A549 (cell line): ENCODE results near the gene GFPT1. TPM values are rescaled to one million over a fixed set of nuclear protein-coding genes. Genes with fewer than 3 reads are reported as not detected.

Experiments used
- ATAC-seq, 2 experiments: fragments of 200-7000 bp in 1 of 2; fragments of >200 bp in 1 of 2; cut with Nextera tagmentation in 1 of 2; cut with Tn5 transposase in 1 of 2; 3 replicates each; pipeline versions ENCODE4 v1.8.0 to v1.9.1; 2018 to 2020; ENCODE audit warnings: mild to moderate bottlenecking in 1 of 2, moderate library complexity in 1 of 2
- CTCF ChIA-PET: fragments of 300-600 bp; sonication (Branson Sonifier 250); formaldehyde crosslinking; extraction: SDS; loops from one replicate; lab custom pipeline; 2021; ENCODE audit warnings: antibody characterized with exemption, inconsistent platforms; lab: Yijun Ruan, JAX
- POLR2A ChIA-PET: fragments of 350-600 bp; formaldehyde crosslinking; extraction: SDS; loops from one replicate; lab custom pipeline; 2021; ENCODE audit warnings: antibody characterized with exemption, inconsistent platforms; lab: Yijun Ruan, JAX
- DNase-seq, 2 experiments: peaks; one replicate each; pipeline versions ENCODE4 v3.0.0 to v3.0.0-alpha.2; 2011 to 2016; ENCODE audit warnings: low read depth in 1 of 2, low spot score in 1 of 2
- FAIRE-seq: peaks from 2 replicates; lab custom pipeline; 2011; peaks lifted over from hg19 to GRCh38; lab: Jason Lieb, UNC
- H3K27ac ChIP-seq, 2 experiments: fragments of >200 bp; sonication (Bioruptor Twin); formaldehyde crosslinking; 3 replicates each; pipeline ENCODE4 v1.5.1; 2016 to 2017
- H3K4me1 ChIP-seq: fragments of >200 bp; sonication (Bioruptor Twin); formaldehyde crosslinking; 3 replicates; pipeline ENCODE4 v1.6.1; 2016
- H3K4me2 ChIP-seq: fragments of >200 bp; sonication (Bioruptor Twin); formaldehyde crosslinking; 3 replicates; pipeline ENCODE4 v1.6.1; 2016
- H3K4me3 ChIP-seq: fragments of >200 bp; sonication (Bioruptor Twin); formaldehyde crosslinking; 3 replicates; pipeline ENCODE4 v1.5.1; 2016
- H3K9me3 ChIP-seq: fragments of >200 bp; sonication (Bioruptor Twin); formaldehyde crosslinking; 3 replicates; pipeline ENCODE4 v1.6.1; 2016
- CBX8 ChIP-seq: fragments of 200-600 bp; sonication (generic); IDR thresholded peaks from 2 replicates; pipeline ENCODE4 v1.6.1; 2016
- CHD4 ChIP-seq: fragments of 200-600 bp; sonication (generic); IDR thresholded peaks from 2 replicates; pipeline ENCODE4 v1.6.1; 2016; ENCODE audit warnings: antibody characterized with exemption, mild to moderate bottlenecking, borderline replicate concordance
- EHF ChIP-seq: fragments of 250-450 bp; sonication (Bioruptor Pico); IDR thresholded peaks from 2 replicates; pipeline ENCODE4 v1.5.0; 2020; ENCODE audit warnings: mild to moderate bottlenecking
- EHMT2 ChIP-seq: fragments of 200-600 bp; sonication (generic); IDR thresholded peaks from 2 replicates; pipeline ENCODE4 v1.6.1; 2016; ENCODE audit warnings: antibody characterized with exemption, low read depth, mild to moderate bottlenecking, moderate library complexity
- EP300 ChIP-seq, 2 experiments: fragments of >200 bp; sonication (Bioruptor Twin); formaldehyde crosslinking; IDR thresholded peaks; 2 replicates in 1 of 2; 3 replicates in 1 of 2; pipeline ENCODE4 v1.6.1; 2016 to 2017
- ESRRA ChIP-seq: fragments of 150-350 bp; IDR thresholded peaks from 2 replicates; pipeline ENCODE4 v1.6.1; 2014; ENCODE audit warnings: mild to moderate bottlenecking, low read length, borderline replicate concordance
- FOSL2 ChIP-seq, 2 experiments: fragments of 450-650 bp in 1 of 2; fragments of >200 bp in 1 of 2; sonication (Bioruptor Twin) in 1 of 2; formaldehyde crosslinking; IDR thresholded peaks; 2 replicates each; pipeline versions ENCODE4 v1.5.0 to v1.6.1; 2016 to 2020; ENCODE audit warnings: mild to moderate bottlenecking in 1 of 2, moderate library complexity in 1 of 2
- HEYL ChIP-seq: fragments of 250-450 bp; sonication (Bioruptor Pico); IDR thresholded peaks from 2 replicates; pipeline ENCODE4 v1.8.0; 2021; ENCODE audit warnings: mild to moderate bottlenecking, moderate library complexity
- HOXB13 ChIP-seq: fragments of 250-450 bp; sonication (Bioruptor Pico); IDR thresholded peaks from 2 replicates; pipeline ENCODE4 v1.5.0; 2020; ENCODE audit warnings: low read depth, mild to moderate bottlenecking, moderate library complexity
- JUN ChIP-seq, 2 experiments: fragments of >200 bp; sonication (Bioruptor Twin); formaldehyde crosslinking; IDR thresholded peaks; 2 replicates in 1 of 2; 3 replicates in 1 of 2; pipeline ENCODE4 v1.6.1; 2016 to 2017
- KDM5A ChIP-seq: fragments of 200-600 bp; sonication (generic); IDR thresholded peaks from 2 replicates; pipeline ENCODE4 v1.6.1; 2016; ENCODE audit warnings: antibody characterized with exemption, mild to moderate bottlenecking
- MAZ ChIP-seq: fragments of 150-350 bp; IDR thresholded peaks from 2 replicates; pipeline ENCODE4 v1.6.1; 2014; ENCODE audit warnings: antibody characterized with exemption, low read depth, low read length, borderline replicate concordance
- MYC ChIP-seq: IDR thresholded peaks from 2 replicates; pipeline ENCODE4 v1.6.1; 2012; ENCODE audit warnings: mild to moderate bottlenecking, inconsistent platforms, low read length, improper control_type of control experiment, borderline replicate concordance
- POLR2AphosphoS2 ChIP-seq: conservative IDR thresholded peaks from 2 replicates; pipeline ENCODE4 v1.6.1; 2012; ENCODE audit warnings: low read length, improper control_type of control experiment, inconsistent platforms
- RARB ChIP-seq: fragments of 250-450 bp; sonication (Bioruptor Pico); IDR thresholded peaks from 2 replicates; pipeline ENCODE4 v1.8.0; 2021; ENCODE audit warnings: mild to moderate bottlenecking, moderate library complexity
- SMC3 ChIP-seq: fragments of >200 bp; sonication (Bioruptor Twin); formaldehyde crosslinking; IDR thresholded peaks from 3 replicates; pipeline ENCODE4 v1.6.1; 2018; ENCODE audit warnings: inconsistent platforms
- ZC3H11A ChIP-seq: fragments of 450-650 bp; IDR thresholded peaks from 2 replicates; pipeline ENCODE4 v1.6.1; 2014; ENCODE audit warnings: antibody characterized with exemption, mild to moderate bottlenecking
- ZFP36 ChIP-seq: fragments of 450-650 bp; IDR thresholded peaks from 2 replicates; pipeline ENCODE4 v1.6.1; 2014; ENCODE audit warnings: borderline replicate concordance; ENCODE audit not compliant: partially characterized antibody
- ZNF302 ChIP-seq: fragments of 250-450 bp; sonication (Bioruptor Pico); IDR thresholded peaks from 2 replicates; pipeline ENCODE4 v1.9.0; 2021; ENCODE audit warnings: inconsistent platforms, mild to moderate bottlenecking, moderate library complexity
- WGBS: methylation state at CpG from one replicate; pipeline ENCODE4 v1.1.6; 2017; ENCODE audit errors: missing lambda C conversion rate; 5-methylcytosine and 5-hydroxymethylcytosine counted together
- polyA plus RNA-seq, 4 experiments: library from polyadenylated mRNA; depleted of rRNA in 3 of 4; stranded (reverse); fragments of >200 nt; fragmentation: RNase III in 1 of 4; extraction: RNeasy Plus Mini Kit Qiagen cat#74134 plus additional on column Dnase treatment in 1 of 4; gene quantifications; 2 replicates in 3 of 4; 3 replicates in 1 of 4; pipeline ENCODE4 v1.2.3, GENCODE V29; 2011 to 2017
- TF ChIP-seq, protein P1 (sequence below): fragments of >200 bp; sonication (Bioruptor Twin); formaldehyde crosslinking; IDR thresholded peaks from 2 replicates; pipeline ENCODE4 v1.6.1; 2016
- TF ChIP-seq, protein P2 (sequence below): IDR thresholded peaks from 2 replicates; pipeline ENCODE4 v1.6.1; 2012
- TF ChIP-seq, protein P3 (sequence below): fragments of 150-350 bp; IDR thresholded peaks from 2 replicates; pipeline ENCODE4 v1.6.1; 2014; ENCODE audit warnings: low read depth, mild to moderate bottlenecking, low read length
- TF ChIP-seq, protein P4 (sequence below): fragments of 450-650 bp; IDR thresholded peaks from 2 replicates; pipeline ENCODE4 v1.6.1; 2014; ENCODE audit warnings: antibody characterized with exemption
- TF ChIP-seq, protein P5 (sequence below): IDR thresholded peaks from 2 replicates; pipeline ENCODE4 v1.6.1; 2012

Gene GFPT1
- polyA plus RNA-seq, 2 of the 4 experiments (the other 2 are of a cell fraction), result 24.0 to 59.9 TPM

DNA sequence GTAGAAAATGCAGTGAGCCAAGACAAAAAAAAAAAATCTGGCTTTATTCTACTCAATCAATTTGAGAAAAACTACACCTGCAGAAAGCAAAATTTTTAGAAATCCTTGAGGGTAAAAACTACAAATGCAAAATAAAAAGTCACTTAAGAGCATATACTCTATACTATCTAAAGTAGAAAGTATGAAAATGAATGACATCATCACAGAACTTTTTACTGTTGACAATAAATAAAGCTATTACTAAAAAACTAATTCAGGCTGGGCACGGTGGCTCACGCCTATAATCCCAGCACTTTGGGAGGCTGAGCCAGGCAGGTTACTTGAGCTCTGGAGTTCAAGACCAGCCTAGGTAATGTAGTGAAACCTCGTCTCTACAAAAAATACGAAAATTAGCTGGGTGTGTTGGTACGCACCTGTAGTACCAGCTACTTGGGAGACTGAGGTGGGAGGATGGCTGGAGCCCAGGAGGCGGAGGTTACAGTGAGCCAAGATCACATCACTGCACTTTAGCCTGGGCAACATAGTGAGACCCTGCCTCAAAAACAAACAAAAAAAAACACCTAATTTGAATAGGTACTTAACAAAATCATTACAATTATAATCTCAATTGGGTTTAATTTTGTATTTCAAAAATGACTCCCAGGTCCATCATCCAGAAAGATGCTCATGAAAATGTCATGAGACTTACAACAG, 42.6 kb upstream of the GFPT1 start (continued):
- TF ChIP-seq, protein P1, sequence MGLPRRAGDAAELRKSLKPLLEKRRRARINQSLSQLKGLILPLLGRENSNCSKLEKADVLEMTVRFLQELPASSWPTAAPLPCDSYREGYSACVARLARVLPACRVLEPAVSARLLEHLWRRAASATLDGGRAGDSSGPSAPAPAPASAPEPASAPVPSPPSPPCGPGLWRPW, result no peak
- TF ChIP-seq CBX8 (no peak), ZFP36 (no peak)
- TF ChIP-seq, all 56 proteins: peak for 0

DNA sequence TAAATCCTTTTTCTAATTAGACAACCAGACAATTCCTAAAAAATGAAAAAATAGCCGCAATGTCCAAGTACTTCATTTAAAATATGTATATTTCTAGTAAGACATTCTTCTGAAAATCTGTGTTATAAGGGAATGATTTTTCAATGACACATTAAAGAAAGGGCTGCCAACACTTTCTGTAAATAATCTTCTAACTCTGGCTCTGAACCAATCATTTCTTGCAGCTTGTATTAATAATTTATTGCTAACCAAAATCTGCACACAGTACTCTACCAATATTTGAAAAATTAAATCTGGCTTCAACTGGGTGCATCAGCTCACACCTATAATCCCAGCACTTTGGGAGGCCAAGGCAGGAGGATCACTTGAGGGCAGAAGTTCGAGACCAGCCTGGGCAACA, 42.0 kb upstream of the GFPT1 start:
- POLR2A ChIA-PET, result no interaction called here
- no peak overlapping the region for H3K27ac ChIP-seq
- TF ChIP-seq EHMT2 (no peak), EHF (CRISPR knock-in tag) (no peak), EP300 (IDR thresholded peaks at IDR 0.05) (no peak), ZC3H11A (no peak), MYC (no peak), ZNF302 (no peak), RARB (CRISPR knock-in tag) (no peak), HEYL (CRISPR knock-in tag) (no peak), POLR2AphosphoS2 (no peak), ZFP36 (no peak), ESRRA (no peak), FOSL2 (IDR thresholded peaks at IDR 0.05) (no peak), FOSL2 (CRISPR knock-in tag; IDR thresholded peaks at IDR 0.05) (no peak)
- TF ChIP-seq, protein P2, sequence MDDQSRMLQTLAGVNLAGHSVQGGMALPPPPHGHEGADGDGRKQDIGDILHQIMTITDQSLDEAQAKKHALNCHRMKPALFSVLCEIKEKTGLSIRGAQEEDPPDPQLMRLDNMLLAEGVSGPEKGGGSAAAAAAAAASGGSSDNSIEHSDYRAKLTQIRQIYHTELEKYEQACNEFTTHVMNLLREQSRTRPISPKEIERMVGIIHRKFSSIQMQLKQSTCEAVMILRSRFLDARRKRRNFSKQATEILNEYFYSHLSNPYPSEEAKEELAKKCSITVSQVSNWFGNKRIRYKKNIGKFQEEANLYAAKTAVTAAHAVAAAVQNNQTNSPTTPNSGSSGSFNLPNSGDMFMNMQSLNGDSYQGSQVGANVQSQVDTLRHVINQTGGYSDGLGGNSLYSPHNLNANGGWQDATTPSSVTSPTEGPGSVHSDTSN, result no peak
- TF ChIP-seq, protein P3, sequence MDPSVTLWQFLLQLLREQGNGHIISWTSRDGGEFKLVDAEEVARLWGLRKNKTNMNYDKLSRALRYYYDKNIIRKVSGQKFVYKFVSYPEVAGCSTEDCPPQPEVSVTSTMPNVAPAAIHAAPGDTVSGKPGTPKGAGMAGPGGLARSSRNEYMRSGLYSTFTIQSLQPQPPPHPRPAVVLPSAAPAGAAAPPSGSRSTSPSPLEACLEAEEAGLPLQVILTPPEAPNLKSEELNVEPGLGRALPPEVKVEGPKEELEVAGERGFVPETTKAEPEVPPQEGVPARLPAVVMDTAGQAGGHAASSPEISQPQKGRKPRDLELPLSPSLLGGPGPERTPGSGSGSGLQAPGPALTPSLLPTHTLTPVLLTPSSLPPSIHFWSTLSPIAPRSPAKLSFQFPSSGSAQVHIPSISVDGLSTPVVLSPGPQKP, result no peak
- TF ChIP-seq, protein P1, result no peak
- TF ChIP-seq, protein P4, sequence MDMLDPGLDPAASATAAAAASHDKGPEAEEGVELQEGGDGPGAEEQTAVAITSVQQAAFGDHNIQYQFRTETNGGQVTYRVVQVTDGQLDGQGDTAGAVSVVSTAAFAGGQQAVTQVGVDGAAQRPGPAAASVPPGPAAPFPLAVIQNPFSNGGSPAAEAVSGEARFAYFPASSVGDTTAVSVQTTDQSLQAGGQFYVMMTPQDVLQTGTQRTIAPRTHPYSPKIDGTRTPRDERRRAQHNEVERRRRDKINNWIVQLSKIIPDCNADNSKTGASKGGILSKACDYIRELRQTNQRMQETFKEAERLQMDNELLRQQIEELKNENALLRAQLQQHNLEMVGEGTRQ, result no peak
- TF ChIP-seq, protein P5, sequence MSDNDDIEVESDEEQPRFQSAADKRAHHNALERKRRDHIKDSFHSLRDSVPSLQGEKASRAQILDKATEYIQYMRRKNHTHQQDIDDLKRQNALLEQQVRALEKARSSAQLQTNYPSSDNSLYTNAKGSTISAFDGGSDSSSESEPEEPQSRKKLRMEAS, result no peak
- H3K4me3 ChIP-seq, result no peak overlapping the region
- ATAC-seq (no peak), DNase-seq (no peak), FAIRE-seq (no peak)
- CTCF ChIA-PET, result interaction anchor here (0.6 to 2.5 kb wide), 3 partner anchors 7 to 11 kb away, joined by 3 to 11 read pairs (median 4); partner anchors contain the start of gene NFU1
- no peaks in the 10 kb centered on the region for H3K9me3 ChIP-seq
- H3K4me2 ChIP-seq, result no peak overlapping the region
- 89% methylated on average over 2 of the region's 2 CpGs for WGBS
- H3K4me1 ChIP-seq, result peaks cover 8% of the 10 kb centered on the region; the same call in 2 of the 3 replicates

DNA sequence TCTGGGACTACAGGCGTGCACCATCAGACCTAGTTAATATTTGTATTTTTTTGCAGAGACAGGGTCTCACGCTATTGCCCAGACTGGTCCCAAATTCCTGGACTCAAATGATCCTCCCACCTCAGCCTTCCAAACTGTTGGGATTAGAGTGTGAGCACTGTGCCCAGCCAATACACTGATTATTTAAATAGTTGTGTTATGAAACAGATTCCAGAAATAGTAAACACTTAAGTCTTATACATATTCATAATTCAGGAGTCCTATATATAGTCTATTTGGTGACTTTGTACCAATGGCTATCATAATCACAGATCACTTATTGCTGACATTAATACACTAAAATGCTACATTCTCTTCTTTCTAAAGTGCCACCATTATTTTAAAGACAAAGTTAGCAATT, 37.4 kb upstream of the GFPT1 start:
- no peak for FAIRE-seq
- no peak overlapping the region for H3K4me3 ChIP-seq
- TF ChIP-seq JUN (IDR thresholded peaks at IDR 0.05), result no peak
- no peak for TF ChIP-seq EHF (CRISPR knock-in tag)
- TF ChIP-seq HOXB13 (CRISPR knock-in tag), result no peak
- no peak for TF ChIP-seq SMC3
- TF ChIP-seq MAZ, result no peak
- no peak for TF ChIP-seq KDM5A
- no peak for TF ChIP-seq CHD4
- TF ChIP-seq HEYL (CRISPR knock-in tag), result no peak
- TF ChIP-seq, all 56 proteins: peak for 0
- no peak overlapping the region for H3K4me2 ChIP-seq
- H3K9me3 ChIP-seq, result no peaks in the 10 kb centered on the region
- POLR2A ChIA-PET, result interaction anchor here (0.7 kb wide), 1 partner anchor 9 kb away, joined by 3 read pairs; no protein-coding TSS in a partner anchor
- CTCF ChIA-PET, result no interaction called here
- no peak overlapping the region for H3K27ac ChIP-seq
- 95% methylated on average over 2 of the region's 2 CpGs for WGBS
- ATAC-seq (no peak), DNase-seq (no peak)
- peaks cover 7% of the 10 kb centered on the region; the same call in 2 of the 3 replicates for H3K4me1 ChIP-seq
